Keratinocyte (primary cell): Measurements from ENCODE around the gene NDUFAF8. TPM values are rescaled to one million over a fixed set of nuclear protein-coding genes. Genes with fewer than 3 reads are reported as not detected.
A peak's percentile ranks its signal among the peaks of the same experiment; 100 is the strongest.

Source experiments
- DNase-seq: peaks from one replicate; pipeline ENCODE4 v3.0.0-alpha.2; 2011; ENCODE audit warnings: low read depth, missing footprints, low spot score
- FAIRE-seq: peaks from 2 replicates; lab custom pipeline; 2011; peaks lifted over from hg19 to GRCh38; lab: Jason Lieb, UNC
- H2AFZ ChIP-seq: 2 replicates; pipeline ENCODE4 v1.6.0; 2012; ENCODE audit warnings: low read length, control low read depth, inconsistent platforms; ENCODE audit not compliant: control insufficient read depth
- H3K27ac ChIP-seq: 2 replicates; pipeline ENCODE4 v1.5.1; 2011; ENCODE audit warnings: low read length; ENCODE audit not compliant: control insufficient read depth, insufficient read depth
- H3K27me3 ChIP-seq: 3 replicates; pipeline ENCODE4 v1.6.0; 2011; ENCODE audit warnings: low read length; ENCODE audit not compliant: control insufficient read depth, insufficient read depth; ENCODE audit errors: extremely low read depth
- H3K36me3 ChIP-seq, 2 experiments: 2 replicates in 1 of 2; 3 replicates in 1 of 2; pipeline ENCODE4 v1.5.1; 2011; ENCODE audit warnings: low read length in 2 of 2, mild to moderate bottlenecking in 1 of 2; ENCODE audit not compliant: control insufficient read depth in 2 of 2, insufficient read depth in 2 of 2; ENCODE audit errors: extremely low read depth in 1 of 2
- H3K4me1 ChIP-seq: 3 replicates; pipeline ENCODE4 v1.5.1; 2011; ENCODE audit warnings: low read length; ENCODE audit not compliant: control insufficient read depth, insufficient read depth; ENCODE audit errors: extremely low read depth
- H3K4me2 ChIP-seq: 3 replicates; pipeline ENCODE4 v1.6.0; 2011; ENCODE audit warnings: low read depth, low read length; ENCODE audit not compliant: control insufficient read depth, insufficient read depth; ENCODE audit errors: extremely low read depth
- H3K4me3 ChIP-seq, 3 experiments: fragments of 200-600 bp in 1 of 3; sonication (generic) in 1 of 3; 2 replicates in 2 of 3; 3 replicates in 1 of 3; pipeline ENCODE4 v1.5.1; 2011 to 2016; ENCODE audit warnings: low read length in 3 of 3, mild to moderate bottlenecking in 3 of 3, control low read depth in 2 of 3, inconsistent platforms in 1 of 3, low read depth in 1 of 3, mixed read lengths in 1 of 3, mixed run types in 1 of 3, moderate library complexity in 1 of 3; ENCODE audit not compliant: control insufficient read depth in 2 of 3, insufficient read depth in 2 of 3; ENCODE audit errors: extremely low read depth in 1 of 3
- H3K79me2 ChIP-seq: 2 replicates; pipeline ENCODE4 v1.6.0; 2012; ENCODE audit warnings: low read length; ENCODE audit not compliant: control insufficient read depth, insufficient read depth
- H3K9ac ChIP-seq: 3 replicates; pipeline ENCODE4 v1.6.0; 2011; ENCODE audit warnings: low read length; ENCODE audit not compliant: control insufficient read depth, insufficient read depth; ENCODE audit errors: extremely low read depth
- H3K9me1 ChIP-seq: 3 replicates; pipeline ENCODE4 v1.6.0; 2011; ENCODE audit warnings: low read length; ENCODE audit not compliant: control insufficient read depth, insufficient read depth; ENCODE audit errors: extremely low read depth
- H3K9me3 ChIP-seq: 2 replicates; pipeline ENCODE4 v1.5.1; 2012; ENCODE audit warnings: low read depth, low read length; ENCODE audit not compliant: control insufficient read depth
- H4K20me1 ChIP-seq: 3 replicates; pipeline ENCODE4 v1.6.0; 2011; ENCODE audit warnings: low read length; ENCODE audit not compliant: control insufficient read depth, insufficient read depth; ENCODE audit errors: extremely low read depth
- CTCF ChIP-seq, 3 experiments: IDR thresholded peaks in 1 of 3; conservative IDR thresholded peaks in 1 of 3; optimal IDR thresholded peaks in 1 of 3; 2 replicates in 2 of 3; 3 replicates in 1 of 3; pipeline versions ENCODE3 to v1.5.1; 2011; ENCODE audit warnings: low read length in 3 of 3, mild to moderate bottlenecking in 3 of 3, moderate library complexity in 2 of 3, control low read depth in 1 of 3, inconsistent platforms in 1 of 3; ENCODE audit not compliant: insufficient read depth in 2 of 3; ENCODE audit errors: extremely low read depth in 1 of 3
- EZH2 ChIP-seq: IDR thresholded peaks from one replicate; pipeline ENCODE4 v1.6.1; 2012; ENCODE audit warnings: inconsistent platforms, mild to moderate bottlenecking, low read length, moderate library complexity
- dilution Hi-C: fragments of 300-500 bp; cut with MboI; formaldehyde crosslinking; loops from one replicate; pipeline ENCODE4 v1.7.0; 2020; ENCODE audit warnings: low sequenced_read_pairs; ENCODE audit not compliant: extremely low pct_ligation_motif_present
- polyA plus RNA-seq, 5 experiments: library from polyadenylated mRNA; depleted of rRNA in 3 of 5; stranded (reverse) in 3 of 5; stranded (forward) in 1 of 5; unstranded in 1 of 5; fragments of >200 nt; gene quantifications; 1 replicate in 1 of 5; 2 replicates in 3 of 5; 3 replicates in 1 of 5; pipeline versions ENCODE4 v1.2.1 to v1.2.3, GENCODE V29; 2011 to 2012; ENCODE audit warnings: missing spikeins in 2 of 5, low read depth in 1 of 5, low replicate concordance in 1 of 5

NDUFAF8 gene
- polyA plus RNA-seq, 1 donor (not counting 4 experiments of a cell fraction or from before 2014, with no cell fraction given), result 171 TPM

- peak overlapping the region; percentile 56 for H3K9ac ChIP-seq
- no peak for DNase-seq
- dilution Hi-C loops, result no loop called here
- no peaks in the 10 kb centered on the region for H3K9me1 ChIP-seq
- no peaks in the 10 kb centered on the region for H3K27me3 ChIP-seq
- TF ChIP-seq EZH2 (no peak), CTCF (optimal IDR thresholded peaks at IDR 0.05 in 1 of 3, IDR thresholded peaks at IDR 0.05 in 1 of 3, conservative IDR thresholded peaks at IDR 0.05 in 1 of 3; ENCODE audit: extremely low read depth in 1 of 3, insufficient read depth in 2 of 3, low read length in 3 of 3) (no peak)
- H3K79me2 ChIP-seq, result no peaks in the 10 kb centered on the region
- H3K4me1 ChIP-seq, result peaks cover 17% of the 10 kb centered on the region
- peak overlapping the region; percentile 51 to 79 (median 67) for H3K4me3 ChIP-seq
- no peaks in the 10 kb centered on the region for H3K9me3 ChIP-seq
- peak overlapping the region; percentile 87 for H3K4me2 ChIP-seq
- FAIRE-seq, result no peak
- H2AFZ ChIP-seq, result peak overlapping the region; percentile 71
- no peak overlapping the region for H3K27ac ChIP-seq
- H3K36me3 ChIP-seq, result no peaks in the 10 kb centered on the region
- H4K20me1 ChIP-seq, result no peaks in the 10 kb centered on the region
Observed at GRCh38 chr17:81222620-81222905, 16.6 kb upstream of the NDUFAF8 start.

GRCh38 chr17:81222906-81223761, 16.0 kb upstream of the NDUFAF8 start, which contains the start of gene CEP131:
CEP131 (minus strand) TSS chr17:81222965; CDS start chr17:81220056, 2,909 bp downstream.
- DNase-seq, result peak; percentile 92
- peaks cover 17% of the 10 kb centered on the region for H3K4me1 ChIP-seq
- no peaks in the 10 kb centered on the region for H4K20me1 ChIP-seq
- no peaks in the 10 kb centered on the region for H3K36me3 ChIP-seq
- TF ChIP-seq CTCF (optimal IDR thresholded peaks at IDR 0.05 in 1 of 3, IDR thresholded peaks at IDR 0.05 in 1 of 3, conservative IDR thresholded peaks at IDR 0.05 in 1 of 3; ENCODE audit: extremely low read depth in 1 of 3, insufficient read depth in 2 of 3, low read length in 3 of 3), result no peak
- TF ChIP-seq EZH2, result no peak
- FAIRE-seq, result no peak
- no peaks in the 10 kb centered on the region for H3K9me3 ChIP-seq
- no peaks in the 10 kb centered on the region for H3K79me2 ChIP-seq
- H3K4me2 ChIP-seq, result peak within 1 kb of the TSS; percentile 87
- peak within 1 kb of the TSS; percentile 84 for H2AFZ ChIP-seq
- no peaks in the 10 kb centered on the region for H3K27me3 ChIP-seq
- no peaks in the 10 kb centered on the region for H3K9me1 ChIP-seq
- H3K27ac ChIP-seq, result no peak within 1 kb of the TSS
- H3K4me3 ChIP-seq, result peak within 1 kb of the TSS; percentile 51 to 79 (median 67)
- dilution Hi-C loops, result no loop called here
- peak within 1 kb of the TSS; percentile 56 for H3K9ac ChIP-seq
